Endodermal cell (in vitro differentiated cells): ENCODE data around the gene CMPK1. TPM values are rescaled to one million over a fixed set of nuclear protein-coding genes. Genes with fewer than 3 reads are reported as not detected.

Experiments used
- DNase-seq: peaks from one replicate; pipeline ENCODE4 v3.0.0-alpha.2; 2017
- H3K27ac ChIP-seq: 2 replicates; pipeline ENCODE4 v1.5.1; 2013; ENCODE audit warnings: mild to moderate bottlenecking, low read depth, low read length, moderate library complexity
- H3K27me3 ChIP-seq: 2 replicates; pipeline ENCODE4 v1.6.1; 2013; ENCODE audit warnings: mild to moderate bottlenecking, low read length, moderate library complexity; ENCODE audit not compliant: insufficient read depth, control insufficient read depth, poor library complexity, severe bottlenecking
- H3K36me3 ChIP-seq: 2 replicates; pipeline ENCODE4 v1.7.0; 2013; ENCODE audit warnings: mild to moderate bottlenecking, low read length, moderate library complexity; ENCODE audit not compliant: control insufficient read depth, insufficient read depth
- H3K4me1 ChIP-seq: one replicate; pipeline ENCODE4 v1.7.0; 2013; ENCODE audit warnings: low read length; ENCODE audit not compliant: control insufficient read depth, insufficient read depth
- H3K4me3 ChIP-seq: 2 replicates; pipeline ENCODE4 v1.5.1; 2013; ENCODE audit warnings: mild to moderate bottlenecking, low read length, moderate library complexity
- H3K9ac ChIP-seq: 2 replicates; pipeline ENCODE4 v1.6.1; 2013; ENCODE audit warnings: mild to moderate bottlenecking, low read length, moderate library complexity; ENCODE audit not compliant: poor library complexity, severe bottlenecking; ENCODE audit errors: extremely low read depth
- H3K9me3 ChIP-seq: 2 replicates; pipeline ENCODE4 v1.6.1; 2013; ENCODE audit warnings: mild to moderate bottlenecking, low read length, moderate library complexity; ENCODE audit not compliant: control insufficient read depth
- H3K27ac Mint-ChIP-seq: 2 replicates; pipeline ENCODE4 v1.8.0; 2020; ENCODE audit warnings: mixed read lengths
- H3K27me3 Mint-ChIP-seq: 2 replicates; pipeline ENCODE4 v1.8.0; 2021; ENCODE audit warnings: mild to moderate bottlenecking, mixed read lengths; ENCODE audit not compliant: insufficient read depth
- H3K36me3 Mint-ChIP-seq: 2 replicates; pipeline ENCODE4 v1.8.0; 2020; ENCODE audit warnings: low read depth, mixed read lengths
- H3K4me1 Mint-ChIP-seq: 2 replicates; pipeline ENCODE4 v1.8.0; 2020; ENCODE audit warnings: mixed read lengths
- H3K4me3 Mint-ChIP-seq: 2 replicates; pipeline ENCODE4 v1.8.0; 2020; ENCODE audit warnings: mild to moderate bottlenecking, moderate library complexity, mixed read lengths
- H3K9me3 Mint-ChIP-seq: 2 replicates; pipeline ENCODE4 v1.8.0; 2020; ENCODE audit warnings: mild to moderate bottlenecking, mixed read lengths
- WGBS, 2 experiments: methylation state at CpG; one replicate each; pipeline versions ENCODE4 v1.1.5 to v1.1.7; 2013; ENCODE audit warnings: missing lambda C conversion rate in 2 of 2, mixed read lengths in 1 of 2; ENCODE audit not compliant: insufficient coverage in 1 of 2, insufficient read length in 1 of 2; 5-methylcytosine and 5-hydroxymethylcytosine counted together
- total RNA-seq, 2 donors: library from RNA; stranded (reverse); fragmentation: NEBNext Ultra II Directional in 1 of 2; extraction: Animal tissue kit (Norgen Biotek cat#: 25700) in 1 of 2; gene quantifications; 2 replicates in 1 of 2; 3 replicates in 1 of 2; pipeline ENCODE4 v1.2.1, GENCODE V29; 2021
- TF ChIP-seq, protein P1 (sequence below): fragments of 200-600 bp; sonication (generic); conservative IDR thresholded peaks from 2 replicates; pipeline ENCODE4 v1.5.0; 2021; ENCODE audit warnings: antibody characterized with exemption, mild to moderate bottlenecking

The CMPK1 gene
- total RNA-seq, 2 donors from 2014 or later, result 41.6 to 42.0 TPM

DNA sequence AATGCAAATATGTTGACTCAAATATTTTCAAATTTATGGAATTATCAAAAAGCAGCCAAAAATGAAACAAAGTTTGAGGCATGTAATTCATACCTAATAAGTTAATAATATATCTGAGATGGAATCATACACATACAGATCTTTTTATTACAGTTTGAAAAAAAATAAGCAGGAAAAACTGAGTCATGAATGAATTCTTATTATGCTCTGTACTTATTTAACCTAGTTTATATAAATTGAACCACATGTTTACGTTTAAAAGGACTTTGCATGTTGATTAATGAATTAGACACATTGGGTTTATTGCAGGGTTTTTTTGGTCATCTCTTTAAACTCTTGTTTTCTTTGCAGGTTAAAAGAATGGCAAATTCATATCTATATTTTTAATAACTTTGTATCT is 40.9 kb downstream of the CMPK1 start:
- TF ChIP-seq, protein P1, sequence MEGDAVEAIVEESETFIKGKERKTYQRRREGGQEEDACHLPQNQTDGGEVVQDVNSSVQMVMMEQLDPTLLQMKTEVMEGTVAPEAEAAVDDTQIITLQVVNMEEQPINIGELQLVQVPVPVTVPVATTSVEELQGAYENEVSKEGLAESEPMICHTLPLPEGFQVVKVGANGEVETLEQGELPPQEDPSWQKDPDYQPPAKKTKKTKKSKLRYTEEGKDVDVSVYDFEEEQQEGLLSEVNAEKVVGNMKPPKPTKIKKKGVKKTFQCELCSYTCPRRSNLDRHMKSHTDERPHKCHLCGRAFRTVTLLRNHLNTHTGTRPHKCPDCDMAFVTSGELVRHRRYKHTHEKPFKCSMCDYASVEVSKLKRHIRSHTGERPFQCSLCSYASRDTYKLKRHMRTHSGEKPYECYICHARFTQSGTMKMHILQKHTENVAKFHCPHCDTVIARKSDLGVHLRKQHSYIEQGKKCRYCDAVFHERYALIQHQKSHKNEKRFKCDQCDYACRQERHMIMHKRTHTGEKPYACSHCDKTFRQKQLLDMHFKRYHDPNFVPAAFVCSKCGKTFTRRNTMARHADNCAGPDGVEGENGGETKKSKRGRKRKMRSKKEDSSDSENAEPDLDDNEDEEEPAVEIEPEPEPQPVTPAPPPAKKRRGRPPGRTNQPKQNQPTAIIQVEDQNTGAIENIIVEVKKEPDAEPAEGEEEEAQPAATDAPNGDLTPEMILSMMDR, result no peak
- Mint-ChIP-seq H3K4me3 (no peak overlapping the region), H3K27ac (no peak overlapping the region), H3K4me1 (peaks cover 12% of the 10 kb centered on the region), H3K36me3 (peaks cover 57% of the 10 kb centered on the region), H3K27me3 (no peaks in the 10 kb centered on the region), H3K9me3 (no peaks in the 10 kb centered on the region)
- H3K9me3 ChIP-seq, result no peaks in the 10 kb centered on the region
- H3K27me3 ChIP-seq, result no peaks in the 10 kb centered on the region
- DNase-seq, result no peak
- no peaks in the 10 kb centered on the region for H3K4me1 ChIP-seq
- H3K36me3 ChIP-seq, result peaks cover 58% of the 10 kb centered on the region
- no peak overlapping the region for H3K9ac ChIP-seq
- no peak overlapping the region for H3K4me3 ChIP-seq
- 91% methylated on average over 1 of the region's 1 CpG; no CpG with 5 or more reads in 1 of the 2 experiments for WGBS, 2 experiments
- no peak overlapping the region for H3K27ac ChIP-seq

DNA sequence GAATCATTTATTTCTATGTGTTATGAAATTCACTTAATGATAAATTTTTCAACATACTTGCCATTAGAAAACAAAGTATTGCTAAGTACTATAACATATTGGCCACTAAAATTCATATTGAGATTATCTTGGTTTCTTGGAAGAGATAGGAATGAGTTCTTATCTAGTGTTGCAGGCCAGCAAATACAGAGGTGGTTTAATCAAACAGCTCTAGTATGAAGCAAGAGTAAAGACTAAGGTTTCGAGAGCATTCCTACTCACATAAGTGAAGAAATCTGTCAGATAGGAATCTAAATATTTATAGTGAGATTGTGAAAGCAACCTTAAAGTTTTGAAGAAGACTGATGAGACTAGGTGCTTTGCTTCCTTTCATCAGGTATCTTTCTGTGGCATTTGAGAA is 44.6 kb downstream of the CMPK1 start:
- Mint-ChIP-seq H3K27ac (no peak overlapping the region), H3K36me3 (peaks cover 37% of the 10 kb centered on the region), H3K4me3 (no peak overlapping the region), H3K9me3 (no peaks in the 10 kb centered on the region), H3K27me3 (no peaks in the 10 kb centered on the region), H3K4me1 (peaks cover 16% of the 10 kb centered on the region)
- Histone ChIP-seq H3K9ac (no peak overlapping the region), H3K4me3 (no peak overlapping the region), H3K4me1 (peaks cover 2% of the 10 kb centered on the region), H3K27me3 (no peaks in the 10 kb centered on the region), H3K36me3 (peaks cover 45% of the 10 kb centered on the region), H3K9me3 (no peaks in the 10 kb centered on the region), H3K27ac (no peak overlapping the region)
- WGBS, 2 experiments, result 88 to 100% methylated on average over 1 of the region's 1 CpG
- TF ChIP-seq, protein P1, result no peak
- no peak for DNase-seq

DNA sequence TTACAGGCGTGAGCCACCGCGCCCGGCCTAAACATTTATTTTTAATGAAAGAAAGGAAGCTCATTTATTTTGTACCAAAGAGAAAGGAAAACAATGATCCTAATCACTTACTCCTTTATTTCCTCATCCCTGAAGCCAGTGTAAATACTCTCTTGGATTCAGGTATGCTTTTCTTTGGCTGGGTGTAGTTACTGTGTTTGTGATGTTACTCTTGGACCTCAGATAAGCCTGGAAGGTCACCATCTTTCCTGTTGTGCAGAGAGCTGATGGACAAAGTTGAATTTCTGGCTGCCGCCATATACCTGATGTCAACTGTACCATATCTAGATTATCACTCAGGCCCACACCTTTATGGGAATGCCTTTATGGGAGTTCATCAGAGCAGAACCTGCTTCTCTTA is 47.1 kb downstream of the CMPK1 start:
- 95% methylated on average over 5 of the region's 5 CpGs; no CpG with 5 or more reads in 1 of the 2 experiments for WGBS, 2 experiments
- H3K27me3 Mint-ChIP-seq, result no peaks in the 10 kb centered on the region
- peaks cover 2% of the 10 kb centered on the region for H3K4me1 ChIP-seq
- no peak overlapping the region for H3K4me3 Mint-ChIP-seq
- no peak overlapping the region for H3K27ac Mint-ChIP-seq
- TF ChIP-seq, protein P1, result no peak
- peaks cover 26% of the 10 kb centered on the region for H3K4me1 Mint-ChIP-seq
- DNase-seq, result no peak
- no peaks in the 10 kb centered on the region for H3K27me3 ChIP-seq
- no peak overlapping the region for H3K9ac ChIP-seq
- peaks cover 29% of the 10 kb centered on the region for H3K36me3 Mint-ChIP-seq
- H3K4me3 ChIP-seq, result no peak overlapping the region
- H3K27ac ChIP-seq, result no peak overlapping the region
- peaks cover 24% of the 10 kb centered on the region for H3K36me3 ChIP-seq
- no peaks in the 10 kb centered on the region for H3K9me3 ChIP-seq
- H3K9me3 Mint-ChIP-seq, result no peaks in the 10 kb centered on the region
